NK-92 treated with Interleukin-12 subunit alpha and Interleukin-12 subunit beta, amount 100 ng/mL, for 24 hours (cell line): ENCODE results near the gene IRF2.
A peak's percentile ranks its signal among the peaks of the same experiment; 100 is the strongest.

ENCODE experiments used
- DNase-seq: peaks from one replicate; lab custom pipeline; 2025; lab: John Stamatoyannopoulos, UW

IRF2 gene

GRCh38 chr4:184474263-184475095, at the start of gene IRF2:
IRF2 (minus strand) TSS chr4:184474550; CDS start chr4:184429064, 45,486 bp downstream.
- peak; percentile 90 for DNase-seq

- DNase-seq = no peak
These were observed 41.3 kb upstream of the IRF2 start for GRCh38 chr4:184515606-184516005.

GRCh38 chr4:184514121-184514988, 40.0 kb upstream of the IRF2 start:
- no peak for DNase-seq

GRCh38 chr4:184513802-184514120, 39.4 kb upstream of the IRF2 start:
- DNase-seq = no peak

- no peak for DNase-seq
These were observed 36.8 kb upstream of the IRF2 start for GRCh38 chr4:184511156-184511555.

- DNase-seq = no peak
These were observed 36.1 kb upstream of the IRF2 start for GRCh38 chr4:184510401-184510800.

GRCh38 chr4:184506527-184507121, 32.3 kb upstream of the IRF2 start:
- DNase-seq = no peak

GRCh38 chr4:184504385-184504784, 30.0 kb upstream of the IRF2 start:
- no peak for DNase-seq

GRCh38 chr4:184503869-184504300, 29.5 kb upstream of the IRF2 start:
- DNase-seq = no peak

- no peak for DNase-seq
These were observed 26.6 kb upstream of the IRF2 start for GRCh38 chr4:184500748-184501589.

GRCh38 chr4:184499996-184500395, 25.6 kb upstream of the IRF2 start:
- no peak for DNase-seq

- no peak for DNase-seq
These were observed 24.2 kb upstream of the IRF2 start for GRCh38 chr4:184498598-184498997.

- no peak for DNase-seq
These were observed 15.4 kb upstream of the IRF2 start for GRCh38 chr4:184489771-184490170.

GRCh38 chr4:184487503-184487902, 13.2 kb upstream of the IRF2 start:
- DNase-seq = no peak

- DNase-seq = no peak
These were observed 10.9 kb upstream of the IRF2 start for GRCh38 chr4:184485279-184485678.

- no peak for DNase-seq
These were observed 7.2 kb upstream of the IRF2 start for GRCh38 chr4:184481544-184481943.

GRCh38 chr4:184479516-184479950, 5.2 kb upstream of the IRF2 start:
- DNase-seq = no peak

GRCh38 chr4:184477201-184477999, 3.0 kb upstream of the IRF2 start:
- DNase-seq = no peak

- DNase-seq = no peak
These were observed 2.3 kb upstream of the IRF2 start for GRCh38 chr4:184476695-184477094.

GRCh38 chr4:184475498-184475897, 1.1 kb upstream of the IRF2 start:
- DNase-seq = no peak

GRCh38 chr4:184475096-184475461, 729 bp upstream of the IRF2 start:
- peak; percentile 35 for DNase-seq
